GM19324 (cell line): Measurements from ENCODE around the gene RRP1B.
"Not testable (repeated sequence)": the region's sequence is repeated elsewhere in the genome, so short reads cannot be mapped to it uniquely, and the experiment has no call there.

ENCODE experiments used
- ATAC-seq: cut with Tn5 transposase; IDR thresholded peaks from one replicate; pipeline ENCODE4 v1.9.1; 2021; ENCODE audit warnings: mild to moderate bottlenecking, moderate library complexity; ENCODE audit not compliant: unreplicated experiment, low FRiP score

Gene RRP1B, protein sequence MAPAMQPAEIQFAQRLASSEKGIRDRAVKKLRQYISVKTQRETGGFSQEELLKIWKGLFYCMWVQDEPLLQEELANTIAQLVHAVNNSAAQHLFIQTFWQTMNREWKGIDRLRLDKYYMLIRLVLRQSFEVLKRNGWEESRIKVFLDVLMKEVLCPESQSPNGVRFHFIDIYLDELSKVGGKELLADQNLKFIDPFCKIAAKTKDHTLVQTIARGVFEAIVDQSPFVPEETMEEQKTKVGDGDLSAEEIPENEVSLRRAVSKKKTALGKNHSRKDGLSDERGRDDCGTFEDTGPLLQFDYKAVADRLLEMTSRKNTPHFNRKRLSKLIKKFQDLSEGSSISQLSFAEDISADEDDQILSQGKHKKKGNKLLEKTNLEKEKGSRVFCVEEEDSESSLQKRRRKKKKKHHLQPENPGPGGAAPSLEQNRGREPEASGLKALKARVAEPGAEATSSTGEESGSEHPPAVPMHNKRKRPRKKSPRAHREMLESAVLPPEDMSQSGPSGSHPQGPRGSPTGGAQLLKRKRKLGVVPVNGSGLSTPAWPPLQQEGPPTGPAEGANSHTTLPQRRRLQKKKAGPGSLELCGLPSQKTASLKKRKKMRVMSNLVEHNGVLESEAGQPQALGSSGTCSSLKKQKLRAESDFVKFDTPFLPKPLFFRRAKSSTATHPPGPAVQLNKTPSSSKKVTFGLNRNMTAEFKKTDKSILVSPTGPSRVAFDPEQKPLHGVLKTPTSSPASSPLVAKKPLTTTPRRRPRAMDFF

DNA sequence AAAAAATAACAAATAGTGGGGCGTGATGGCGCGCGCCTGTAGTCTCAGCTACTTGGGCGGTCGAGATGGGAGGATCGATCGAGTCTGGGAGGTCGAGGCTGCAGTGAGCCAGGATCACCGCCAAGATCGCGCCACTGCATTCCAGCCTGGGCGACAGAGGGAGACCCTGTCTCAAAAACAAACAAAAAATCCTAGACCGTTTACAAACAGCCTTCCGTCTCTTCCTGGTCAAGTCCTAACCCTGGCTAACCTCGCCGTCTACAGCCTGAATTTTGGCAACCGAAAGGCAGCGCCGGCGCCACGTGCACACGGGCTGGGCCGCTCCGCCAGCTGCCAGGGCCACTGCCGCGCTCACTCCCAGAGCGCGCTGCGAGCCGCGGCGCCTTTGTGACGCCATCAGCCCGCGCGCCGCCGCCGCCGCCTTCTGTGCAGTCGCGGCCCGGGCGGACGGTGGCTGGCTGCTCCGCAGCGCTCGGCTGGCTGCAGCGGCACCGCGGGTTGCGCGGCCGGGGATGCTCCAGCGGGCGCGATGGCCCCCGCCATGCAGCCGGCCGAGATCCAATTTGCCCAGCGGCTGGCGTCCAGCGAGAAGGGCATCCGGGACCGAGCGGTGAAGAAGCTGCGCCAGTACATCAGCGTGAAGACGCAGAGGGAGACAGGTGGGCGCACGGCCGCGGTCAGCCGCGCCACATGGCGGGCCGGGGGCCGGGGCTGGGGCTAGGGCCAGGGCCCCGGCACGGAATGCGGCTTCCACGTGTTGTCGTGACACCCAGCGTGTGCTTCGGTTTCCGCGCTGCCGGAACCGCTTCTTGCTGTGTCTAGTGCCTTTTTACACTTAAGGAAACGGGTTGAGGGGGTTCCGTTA is at the start of gene RRP1B, which contains the start of gene HSF2BP:
RRP1B (plus strand) TSS at position 425 of the 865 bp plus-strand sequence; CDS start at position 530, 105 bp downstream.
HSF2BP (minus strand) TSS at position 353 of the 865 bp plus-strand sequence. CDS start 1,392 bp downstream, outside the sequence.
- ATAC-seq = peak; percentile 77

DNA sequence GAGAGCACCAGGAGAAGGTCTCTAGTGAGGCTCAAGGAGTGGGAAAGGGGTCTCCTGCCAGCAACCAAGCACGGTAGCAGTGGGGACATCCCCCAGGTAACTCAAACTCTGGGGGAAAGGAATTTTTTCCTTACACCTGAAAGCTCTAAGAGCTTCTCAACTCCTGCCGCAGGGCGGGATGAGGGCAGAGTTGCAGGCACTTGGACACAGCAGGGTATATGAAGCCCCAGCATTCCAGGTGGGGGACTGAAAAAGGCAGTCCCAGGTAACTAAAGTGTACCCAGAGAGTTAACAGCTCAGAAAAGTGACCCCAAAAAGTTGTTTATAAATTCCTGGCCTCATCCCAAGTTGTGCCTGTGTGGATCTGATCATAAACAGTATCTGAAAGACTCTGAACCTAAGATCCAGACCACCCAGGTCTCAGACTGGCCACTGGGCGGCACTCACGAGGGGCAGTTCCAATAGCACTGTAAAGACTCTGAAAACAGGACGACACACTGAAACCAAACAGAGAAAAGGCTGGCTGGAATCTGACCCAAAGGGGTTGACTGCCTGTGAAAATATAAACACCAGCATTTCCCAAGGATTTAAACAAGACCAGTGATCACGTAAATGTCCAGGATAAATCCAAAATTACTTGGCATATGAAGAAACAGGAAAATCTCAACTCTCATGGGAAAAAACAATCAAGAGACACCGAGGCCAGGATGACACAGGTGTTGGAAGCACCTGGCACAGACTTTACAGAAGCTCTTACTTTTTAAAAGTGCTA is 47.6 kb upstream of the RRP1B start:
- no peak for ATAC-seq

- ATAC-seq = no peak
Measured at GRCh38 chr21:43613755-43614638, 45.4 kb upstream of the RRP1B start.

GRCh38 chr21:43614839-43615238 is 44.5 kb upstream of the RRP1B start:
- ATAC-seq = no peak

DNA sequence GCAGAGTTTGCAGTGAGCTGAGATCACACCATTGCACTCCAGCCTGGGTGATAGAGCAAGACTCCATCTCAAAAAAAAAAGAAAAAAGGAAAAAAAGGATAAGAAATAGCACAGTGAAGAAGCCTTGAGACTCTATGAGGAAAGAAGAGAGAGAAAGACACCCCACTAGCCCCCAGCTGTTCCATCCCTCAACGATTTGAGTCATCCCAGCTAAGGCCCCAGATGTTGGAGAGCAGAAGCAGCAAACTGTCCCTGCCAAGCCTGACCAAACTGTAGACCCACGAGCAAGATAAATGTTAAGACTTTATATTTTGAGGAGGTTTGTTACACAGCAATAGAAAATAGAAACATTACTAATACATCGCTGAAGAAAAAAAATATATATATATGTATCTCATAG is 42.5 kb upstream of the RRP1B start:
- not testable (repeated sequence) for ATAC-seq

GRCh38 chr21:43618940-43619339 is 40.4 kb upstream of the RRP1B start:
- ATAC-seq = no peak

DNA sequence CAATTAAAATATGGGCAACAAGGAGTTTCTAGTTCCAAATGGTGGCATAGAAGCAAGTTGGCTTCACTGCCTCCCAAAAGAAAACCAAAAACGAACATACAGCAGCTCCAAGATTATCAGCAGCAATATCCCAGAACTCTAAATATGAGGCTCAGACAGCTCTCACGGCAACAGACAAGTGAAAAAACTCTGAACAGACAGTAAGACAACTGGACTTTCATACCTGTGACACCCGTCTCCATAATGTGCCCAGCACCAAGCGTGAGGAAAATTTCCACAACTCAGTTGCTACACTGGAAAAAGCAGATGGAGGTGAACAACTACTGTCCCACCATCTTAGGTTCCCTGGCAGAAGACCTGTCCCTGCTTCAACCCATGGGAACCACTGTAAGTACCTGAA is 40.0 kb upstream of the RRP1B start:
- ATAC-seq = no peak

DNA sequence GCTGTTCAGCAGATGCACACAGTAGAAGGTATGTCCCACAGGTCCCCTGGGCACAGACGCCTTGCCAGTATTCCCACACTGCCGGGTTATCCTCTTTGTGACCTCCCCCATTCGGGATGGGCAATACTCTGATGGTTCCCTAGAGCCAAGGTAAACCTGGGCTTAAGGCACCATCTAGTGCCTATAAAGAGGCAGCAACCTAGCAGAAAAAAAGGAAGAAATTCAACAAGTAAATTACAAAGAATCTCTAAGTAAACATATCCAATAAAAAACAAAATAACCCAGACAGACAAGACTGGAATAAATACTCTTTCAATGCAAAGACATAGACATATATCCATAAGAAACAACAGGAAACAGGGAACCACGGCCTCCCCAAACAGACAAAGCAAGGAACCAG is 39.5 kb upstream of the RRP1B start:
- ATAC-seq = no peak

GRCh38 chr21:43622796-43623195 is 36.6 kb upstream of the RRP1B start:
- no peak for ATAC-seq

GRCh38 chr21:43623588-43623987 is 35.8 kb upstream of the RRP1B start:
- ATAC-seq = no peak

- no peak for ATAC-seq
Measured at GRCh38 chr21:43624339-43624738, 35.0 kb upstream of the RRP1B start.

GRCh38 chr21:43626390-43626789 is 33.0 kb upstream of the RRP1B start:
- ATAC-seq = no peak

- no peak for ATAC-seq
Measured at GRCh38 chr21:43627527-43627926, 31.8 kb upstream of the RRP1B start.

DNA sequence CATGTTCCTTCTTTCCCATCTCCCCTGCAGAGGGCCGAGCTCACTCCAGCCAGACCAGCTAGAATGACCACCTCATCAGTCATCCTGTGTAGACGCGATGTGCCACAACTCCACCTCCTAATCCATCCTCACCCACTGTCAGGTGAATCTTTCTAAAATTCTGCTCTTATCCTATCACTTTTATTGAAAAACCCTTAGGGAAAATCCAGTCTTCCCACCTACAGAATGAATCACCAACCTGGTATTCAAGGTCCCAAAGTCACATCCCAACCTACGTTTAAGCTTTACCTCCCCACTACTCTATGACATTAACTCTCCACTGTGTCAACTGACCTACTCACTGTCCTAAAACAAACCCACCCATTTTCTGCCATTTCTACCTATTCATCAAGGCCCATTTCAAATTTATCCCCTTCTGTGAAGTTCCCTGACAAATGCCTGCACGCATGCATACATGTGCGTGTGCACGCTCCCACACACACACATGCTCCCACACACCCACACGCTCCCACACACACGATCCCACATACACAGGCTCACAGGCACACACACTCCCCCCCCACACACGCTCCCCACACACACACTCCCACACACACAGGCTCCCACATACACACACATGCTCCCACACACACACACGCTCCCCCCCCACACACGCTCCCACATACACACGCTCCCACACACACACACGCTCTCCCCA is 27.8 kb upstream of the RRP1B start:
- ATAC-seq = no peak

- no peak for ATAC-seq
Measured at GRCh38 chr21:43632373-43632905, 26.9 kb upstream of the RRP1B start.

DNA sequence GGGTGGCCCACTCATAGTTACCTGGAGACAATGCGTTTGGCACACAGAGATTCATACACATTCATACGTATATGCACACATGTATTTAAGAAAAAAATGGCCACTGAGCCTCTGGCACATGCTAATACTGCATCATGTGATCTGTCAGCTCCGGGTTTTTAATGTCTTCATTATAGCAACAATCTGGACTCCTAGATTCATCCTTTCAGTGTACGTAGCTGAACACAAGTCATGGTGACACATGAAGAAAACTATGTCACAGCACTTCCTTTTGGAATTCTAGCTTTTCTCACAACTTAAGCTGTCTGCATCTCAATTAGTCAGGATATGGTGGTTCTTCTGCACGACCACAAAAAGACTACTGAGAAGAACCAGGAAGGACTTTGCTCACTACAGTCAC is 24.7 kb upstream of the RRP1B start:
- no peak for ATAC-seq

- no peak for ATAC-seq
Measured at GRCh38 chr21:43635436-43635835, 23.9 kb upstream of the RRP1B start.

DNA sequence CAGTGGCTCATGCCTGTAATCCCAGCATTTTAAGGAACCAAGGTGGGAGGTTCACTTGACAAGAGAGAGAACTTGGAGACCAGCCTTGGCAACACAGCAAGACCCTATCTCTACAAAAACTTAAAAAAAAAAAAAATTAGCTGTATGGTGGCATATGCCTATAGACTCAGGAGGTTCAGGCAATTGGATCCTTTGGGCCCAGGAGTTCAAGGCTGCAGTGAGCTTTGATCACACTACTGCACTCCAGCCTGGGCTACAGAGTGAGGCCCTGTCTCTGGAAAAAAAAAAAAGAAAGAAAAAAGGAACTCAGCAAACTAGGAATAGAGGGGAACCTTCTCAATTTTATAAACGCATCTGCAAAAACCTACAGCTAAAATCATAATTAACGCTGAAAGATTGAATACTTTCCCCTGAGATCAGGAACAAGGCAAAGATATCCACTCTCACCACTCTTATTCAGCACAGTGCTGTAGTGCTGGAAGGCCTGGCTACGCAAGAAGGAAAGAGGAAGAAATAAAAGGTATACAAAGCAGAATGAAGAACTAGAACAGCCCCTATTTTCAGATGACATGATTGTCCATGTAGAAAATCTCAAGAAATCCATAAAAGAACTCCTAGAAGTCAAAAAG is 21.7 kb upstream of the RRP1B start:
- ATAC-seq = no peak
